ENCODE results near the gene NHLRC4. TPM values are rescaled to one million over a fixed set of nuclear protein-coding genes. Genes with fewer than 3 reads are reported as not detected.
A peak's percentile ranks its signal among the peaks of the same experiment; 100 is the strongest.

Gene NHLRC4
- total RNA-seq, 1 donor from 2014 or later: 0.46 TPM

- Histone ChIP-seq H3K4me3 (ENCODE audit: low read depth, low read length) (peak within 1 kb of the TSS; percentile 79), H3K27me3 (ENCODE audit: control insufficient read depth, insufficient read depth, low read length) (no peaks in the 10 kb centered on the region), H3K36me3 (ENCODE audit: control insufficient read depth, insufficient read depth, low read length) (no peaks in the 10 kb centered on the region)
- no peak for DNase-seq (ENCODE audit: low read depth)
- TF ChIP-seq CTCF (IDR thresholded peaks at IDR 0.05; ENCODE audit: insufficient read depth, low read length, poor library complexity, severe bottlenecking): no peak
Observed at GRCh38 chr16:569445-570254, 2.8 kb downstream of the NHLRC4 start, which contains the start of gene PIGQ. Gene PIGQ, plus strand, starts transcription at chr16:569968. Its CDS starts 4,107 bp downstream, at chr16:574075.

DNA sequence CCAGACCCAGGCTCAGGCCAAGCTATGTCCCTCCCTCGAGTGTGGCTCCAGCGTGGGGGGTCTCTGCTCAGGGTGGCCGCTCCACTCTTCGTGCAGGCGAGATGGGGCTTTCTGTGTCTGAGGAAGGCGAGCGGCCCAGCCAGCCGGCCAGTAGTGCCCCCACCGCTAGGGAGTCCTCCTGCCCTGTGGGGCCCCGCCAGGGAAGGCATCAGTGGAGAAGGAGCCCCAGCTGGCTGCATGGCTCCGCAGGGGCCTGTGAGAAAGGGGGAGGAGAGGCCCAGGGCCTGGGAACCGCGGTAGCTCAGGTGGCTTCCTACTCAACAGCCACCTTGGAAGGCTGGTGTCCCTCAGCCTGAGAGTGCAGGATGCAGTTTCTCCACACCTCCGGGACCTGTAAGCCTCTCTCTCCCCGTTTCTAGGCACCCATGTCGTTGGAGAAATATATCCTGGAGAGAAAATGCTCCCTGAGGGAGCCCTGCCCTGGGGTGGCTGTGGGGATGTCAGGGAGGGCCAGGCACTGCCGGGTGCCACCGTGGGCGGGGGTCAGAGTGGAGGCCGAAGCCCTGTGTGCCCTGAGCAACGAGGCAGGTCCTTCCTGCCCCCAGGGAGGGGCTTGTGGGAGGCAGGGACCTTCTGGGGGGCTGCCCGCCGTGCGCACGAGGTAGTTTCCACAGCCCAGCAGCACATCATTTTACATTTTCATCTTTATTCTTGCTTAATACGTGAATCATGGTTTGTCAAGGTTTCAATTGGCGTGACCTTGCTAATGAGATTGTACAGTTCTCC is 6.3 kb downstream of the NHLRC4 start:
- Histone ChIP-seq H3K36me3 (ENCODE audit: control insufficient read depth, insufficient read depth, low read length) (no peaks in the 10 kb centered on the region), H3K4me3 (ENCODE audit: low read depth, low read length) (no peak overlapping the region), H3K27me3 (ENCODE audit: control insufficient read depth, insufficient read depth, low read length) (no peaks in the 10 kb centered on the region)
- DNase-seq (ENCODE audit: low read depth): no peak
- TF ChIP-seq CTCF (IDR thresholded peaks at IDR 0.05; ENCODE audit: insufficient read depth, low read length, poor library complexity, severe bottlenecking): no peak

DNA sequence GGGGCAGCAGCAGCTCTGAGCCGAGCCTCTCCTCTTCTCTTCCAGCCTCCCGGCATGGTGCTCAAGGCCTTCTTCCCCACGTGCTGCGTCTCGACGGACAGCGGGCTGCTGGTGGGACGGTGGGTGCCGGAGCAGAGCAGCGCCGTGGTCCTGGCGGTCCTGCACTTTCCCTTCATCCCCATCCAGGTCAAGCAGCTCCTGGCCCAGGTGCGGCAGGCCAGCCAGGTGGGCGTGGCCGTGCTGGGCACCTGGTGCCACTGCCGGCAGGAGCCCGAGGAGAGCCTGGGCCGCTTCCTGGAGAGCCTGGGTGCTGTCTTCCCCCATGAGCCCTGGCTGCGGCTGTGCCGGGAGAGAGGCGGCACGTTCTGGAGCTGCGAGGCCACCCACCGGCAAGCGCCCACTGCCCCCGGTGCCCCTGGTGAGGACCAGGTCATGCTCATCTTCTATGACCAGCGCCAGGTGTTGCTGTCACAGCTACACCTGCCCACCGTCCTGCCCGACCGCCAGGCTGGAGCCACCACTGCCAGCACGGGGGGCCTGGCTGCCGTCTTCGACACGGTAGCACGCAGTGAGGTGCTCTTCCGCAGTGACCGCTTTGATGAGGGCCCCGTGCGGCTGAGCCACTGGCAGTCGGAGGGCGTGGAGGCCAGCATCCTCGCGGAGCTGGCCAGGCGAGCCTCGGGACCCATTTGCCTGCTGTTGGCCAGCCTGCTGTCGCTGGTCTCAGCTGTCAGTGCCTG is 7.4 kb downstream of the NHLRC4 start:
- no peak for DNase-seq (ENCODE audit: low read depth)
- TF ChIP-seq CTCF (IDR thresholded peaks at IDR 0.05; ENCODE audit: insufficient read depth, low read length, poor library complexity, severe bottlenecking): no peak
- Histone ChIP-seq H3K36me3 (ENCODE audit: control insufficient read depth, insufficient read depth, low read length) (no peaks in the 10 kb centered on the region), H3K4me3 (ENCODE audit: low read depth, low read length) (no peak overlapping the region), H3K27me3 (ENCODE audit: control insufficient read depth, insufficient read depth, low read length) (no peaks in the 10 kb centered on the region)

DNA sequence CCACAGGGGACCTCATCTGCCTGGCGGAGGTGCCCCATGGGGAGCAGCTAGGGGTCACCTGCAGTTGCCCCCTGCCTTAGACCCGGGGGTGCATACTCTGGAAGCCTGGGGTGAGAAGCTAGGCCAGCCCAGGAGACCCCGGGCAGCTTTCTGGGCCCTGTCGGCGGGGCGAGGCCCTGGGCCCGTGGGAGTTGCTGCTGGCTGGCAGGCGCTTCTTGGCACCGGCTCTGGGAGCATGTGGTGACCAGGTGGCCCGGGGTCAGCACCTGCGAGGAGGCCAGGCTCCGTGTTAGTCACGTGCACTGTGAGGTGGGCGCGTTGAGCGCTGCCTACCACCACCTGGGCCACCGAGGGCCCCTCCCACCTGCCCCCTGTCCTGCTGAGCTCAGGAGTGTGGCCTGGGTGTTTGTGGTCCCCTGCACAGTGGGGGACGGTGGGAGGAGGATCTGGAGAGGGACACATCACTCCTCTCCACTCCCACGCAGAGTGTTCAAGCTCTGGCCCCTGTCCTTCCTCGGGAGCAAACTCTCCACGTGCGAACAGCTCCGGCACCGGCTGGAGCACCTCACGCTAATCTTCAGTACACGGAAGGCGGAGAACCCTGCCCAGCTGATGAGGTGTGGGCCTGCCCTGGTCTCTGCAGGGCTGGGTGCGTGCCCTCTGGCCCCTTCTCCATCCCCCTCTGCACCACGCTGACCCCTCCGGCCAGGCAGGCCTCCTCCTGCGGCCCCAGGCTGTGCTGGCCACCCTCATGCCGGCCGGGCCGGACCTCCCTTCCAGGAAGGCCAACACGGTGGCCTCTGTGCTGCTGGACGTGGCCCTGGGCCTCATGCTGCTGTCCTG is 8.8 kb downstream of the NHLRC4 start:
- no peaks in the 10 kb centered on the region for H3K36me3 ChIP-seq (ENCODE audit: control insufficient read depth, insufficient read depth, low read length)
- DNase-seq (ENCODE audit: low read depth): no peak
- H3K27me3 ChIP-seq (ENCODE audit: control insufficient read depth, insufficient read depth, low read length): no peaks in the 10 kb centered on the region
- no peak for TF ChIP-seq CTCF (IDR thresholded peaks at IDR 0.05; ENCODE audit: insufficient read depth, low read length, poor library complexity, severe bottlenecking)
- H3K4me3 ChIP-seq (ENCODE audit: low read depth, low read length): no peak overlapping the region

DNA sequence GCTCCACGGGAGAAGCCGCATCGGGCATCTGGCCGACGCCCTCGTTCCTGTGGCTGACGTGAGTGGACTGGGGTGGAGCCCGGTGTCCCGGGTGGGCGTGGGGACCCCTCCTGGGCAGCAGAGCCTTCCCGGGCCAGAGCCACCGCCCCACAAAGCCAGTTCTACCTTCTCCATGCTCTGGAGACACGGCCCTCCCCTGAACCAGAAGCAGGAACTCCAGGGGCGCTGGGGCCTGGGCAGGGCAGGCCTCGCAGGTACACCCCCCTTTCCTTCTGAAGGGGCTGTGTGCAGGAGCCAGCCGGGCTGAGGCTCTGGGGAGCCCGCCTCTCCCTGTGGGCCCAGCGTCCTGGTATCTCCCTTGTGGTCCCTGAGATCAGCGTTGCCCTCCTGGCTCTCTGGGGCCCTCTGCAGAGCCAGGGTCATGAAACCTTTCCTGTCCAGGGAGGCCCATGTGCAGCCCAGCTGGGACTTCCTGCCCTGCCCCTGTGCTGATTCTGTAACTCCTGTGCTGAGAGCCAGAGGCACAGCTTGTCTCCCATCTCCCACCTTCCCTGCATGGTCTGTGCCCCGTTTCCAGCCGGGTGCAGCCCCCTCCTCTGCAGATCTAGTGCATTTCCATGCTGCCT is 9.5 kb downstream of the NHLRC4 start:
- no peaks in the 10 kb centered on the region for H3K27me3 ChIP-seq (ENCODE audit: control insufficient read depth, insufficient read depth, low read length)
- DNase-seq (ENCODE audit: low read depth): no peak
- H3K4me3 ChIP-seq (ENCODE audit: low read depth, low read length): no peak overlapping the region
- no peak for TF ChIP-seq CTCF (IDR thresholded peaks at IDR 0.05; ENCODE audit: insufficient read depth, low read length, poor library complexity, severe bottlenecking)
- no peaks in the 10 kb centered on the region for H3K36me3 ChIP-seq (ENCODE audit: control insufficient read depth, insufficient read depth, low read length)
